ENCODE results near the gene SUGT1.
"Not testable (repeated sequence)": the region's sequence is repeated elsewhere in the genome, so short reads cannot be mapped to it uniquely, and the experiment has no call there.

DNA sequence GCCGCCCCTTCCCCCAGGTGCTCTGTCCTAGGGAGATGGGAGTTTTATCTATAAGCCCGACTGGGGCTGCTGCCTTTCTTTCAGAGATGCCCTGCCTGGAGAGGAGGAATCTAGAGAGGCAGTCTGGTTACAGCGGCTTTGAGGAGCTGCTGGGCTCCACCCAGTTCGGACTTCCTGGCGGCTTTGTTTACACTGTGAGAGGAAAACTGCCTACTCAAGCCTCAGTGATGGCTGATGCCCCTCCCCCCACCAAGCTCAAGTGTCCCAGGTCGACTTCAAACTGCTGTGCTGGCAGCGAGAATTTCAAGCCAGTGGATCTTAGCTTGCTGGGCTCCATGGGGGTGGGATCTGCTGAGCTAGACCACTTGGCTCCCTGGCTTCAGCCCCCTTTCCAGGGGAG, 68.3 kb downstream of the SUGT1 start:
- TF ChIP-seq POLR2A, POLR2AphosphoS5, EP300 (IDR thresholded peaks at IDR 0.05): not testable (repeated sequence)
- TF ChIP-seq, protein P1, sequence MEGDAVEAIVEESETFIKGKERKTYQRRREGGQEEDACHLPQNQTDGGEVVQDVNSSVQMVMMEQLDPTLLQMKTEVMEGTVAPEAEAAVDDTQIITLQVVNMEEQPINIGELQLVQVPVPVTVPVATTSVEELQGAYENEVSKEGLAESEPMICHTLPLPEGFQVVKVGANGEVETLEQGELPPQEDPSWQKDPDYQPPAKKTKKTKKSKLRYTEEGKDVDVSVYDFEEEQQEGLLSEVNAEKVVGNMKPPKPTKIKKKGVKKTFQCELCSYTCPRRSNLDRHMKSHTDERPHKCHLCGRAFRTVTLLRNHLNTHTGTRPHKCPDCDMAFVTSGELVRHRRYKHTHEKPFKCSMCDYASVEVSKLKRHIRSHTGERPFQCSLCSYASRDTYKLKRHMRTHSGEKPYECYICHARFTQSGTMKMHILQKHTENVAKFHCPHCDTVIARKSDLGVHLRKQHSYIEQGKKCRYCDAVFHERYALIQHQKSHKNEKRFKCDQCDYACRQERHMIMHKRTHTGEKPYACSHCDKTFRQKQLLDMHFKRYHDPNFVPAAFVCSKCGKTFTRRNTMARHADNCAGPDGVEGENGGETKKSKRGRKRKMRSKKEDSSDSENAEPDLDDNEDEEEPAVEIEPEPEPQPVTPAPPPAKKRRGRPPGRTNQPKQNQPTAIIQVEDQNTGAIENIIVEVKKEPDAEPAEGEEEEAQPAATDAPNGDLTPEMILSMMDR (IDR thresholded peaks at IDR 0.05), result not testable (repeated sequence)

All from stomach (tissue), 4 donors.